Inflammatory macrophage (primary cell): ENCODE measurements around the gene CBLB.
"Not testable (repeated sequence)": the region's sequence is repeated elsewhere in the genome, so short reads cannot be mapped to it uniquely, and the experiment has no call there.

ENCODE experiments used
- DNase-seq, 2 donors: peaks; one replicate each; pipeline ENCODE4 v3.0.0-alpha.2; 2020 to 2022

The CBLB gene

GRCh38 chr3:105747060-105747541, 121.7 kb downstream of the CBLB start:
- peak; percentile 10 to 64 for DNase-seq

- DNase-seq: no peak
Observed at GRCh38 chr3:105746231-105746996, 122.4 kb downstream of the CBLB start.

- DNase-seq: no peak
Observed at GRCh38 chr3:105745046-105745445, 123.8 kb downstream of the CBLB start.

GRCh38 chr3:105744202-105744601, 124.6 kb downstream of the CBLB start:
- no peak for DNase-seq

GRCh38 chr3:105733356-105733755, 135.5 kb downstream of the CBLB start:
- DNase-seq: peak; percentile 8 to 31

GRCh38 chr3:105731686-105732085, 137.1 kb downstream of the CBLB start:
- no peak for DNase-seq

GRCh38 chr3:105730801-105731354, 137.9 kb downstream of the CBLB start:
- DNase-seq: peak; percentile 21 to 63

- no peak for DNase-seq
Observed at GRCh38 chr3:105729667-105730066, 139.1 kb downstream of the CBLB start.

GRCh38 chr3:105728771-105729312, 140.0 kb downstream of the CBLB start:
- no peak for DNase-seq

- not testable (repeated sequence) for DNase-seq
Observed at GRCh38 chr3:105727036-105727435, 141.8 kb downstream of the CBLB start.

- DNase-seq: peak; percentile 55 to 89
Observed at GRCh38 chr3:105722943-105723556, 145.8 kb downstream of the CBLB start.

- no peak for DNase-seq
Observed at GRCh38 chr3:105719791-105720190, 149.0 kb downstream of the CBLB start.

- no peak for DNase-seq
Observed at GRCh38 chr3:105715372-105715771, 153.4 kb downstream of the CBLB start.

- DNase-seq: no peak
Observed at GRCh38 chr3:105714453-105714852, 154.4 kb downstream of the CBLB start.

GRCh38 chr3:105708980-105709379, 159.8 kb downstream of the CBLB start:
- DNase-seq: no peak

GRCh38 chr3:105707009-105707408, 161.8 kb downstream of the CBLB start:
- no peak for DNase-seq

- DNase-seq: no peak
Observed at GRCh38 chr3:105704726-105705410, 163.9 kb downstream of the CBLB start.

- DNase-seq: peak in 1 of 2 donors; percentile 1
Observed at GRCh38 chr3:105700575-105700974, 168.2 kb downstream of the CBLB start.

- DNase-seq: no peak
Observed at GRCh38 chr3:105691633-105692032, 177.2 kb downstream of the CBLB start.

GRCh38 chr3:105691053-105691452, 177.8 kb downstream of the CBLB start:
- no peak for DNase-seq

GRCh38 chr3:105688821-105689220, 180.0 kb downstream of the CBLB start:
- DNase-seq: no peak

- DNase-seq: peak in 1 of 2 donors; percentile 44
Observed at GRCh38 chr3:105686278-105686897, 182.4 kb downstream of the CBLB start.
